ENCODE measurements around the gene WTAP. TPM values are rescaled to one million over a fixed set of nuclear protein-coding genes. Genes with fewer than 3 reads are reported as not detected.

WTAP gene
- total and polyA plus RNA-seq, 2 of the 4 experiments (the other 2 are of a cell fraction) = 30.2 to 92.3 TPM

GRCh38 chr6:159713984-159714383 lies 13.3 kb upstream of the WTAP start:
- no TSS peak for BruUV-seq (replicated peaks)
- DNase-seq = no peak

More at GRCh38 chr6:159713984-159714383, 13.3 kb upstream of the WTAP start:
- Histone ChIP-seq H2BK5ac (ENCODE audit: low read depth, low read length, poor library complexity, severe bottlenecking) (no peak overlapping the region), H3K9me3 (ENCODE audit: control insufficient read depth, insufficient read depth, low read length) (no peaks in the 10 kb centered on the region), H3K4me3 (ENCODE audit: insufficient read depth, low read depth, low read length) (no peak overlapping the region), H3K23ac (ENCODE audit: low read depth, low read length) (no peak overlapping the region), H4K8ac (ENCODE audit: low read depth in 2 of 2, low read length in 2 of 2) (no peak overlapping the region), H4K20me1 (ENCODE audit: insufficient read depth, low read length) (0 out of 2 replicates have a peak, but pooled peaks cover 3% of the 10 kb centered on the region), H3K79me1 (ENCODE audit: low read depth in 1 of 2, low read length in 2 of 2) (peaks cover 17 to 45% of the 10 kb centered on the region in 2 experiments), H3K27ac (ENCODE audit: insufficient read depth, low read length) (no peak overlapping the region), H3K18ac (ENCODE audit: low read depth, low read length) (no peak overlapping the region), H3K27me3 (ENCODE audit: control insufficient read depth, insufficient read depth, low read length) (no peaks in the 10 kb centered on the region), H2AK9ac (replicated peaks; ENCODE audit: low read depth, low read length, poor library complexity) (peak overlapping the region; percentile 23), H2AK5ac (ENCODE audit: low read depth, low read length) (peak overlapping the region; percentile 43; the same call in 1 of the 2 replicates), H3K9me1 (ENCODE audit: insufficient read depth, low read length) (peaks cover 10% of the 10 kb centered on the region), H4K91ac (ENCODE audit: insufficient read depth, low read depth, low read length) (no peak overlapping the region), H3K4ac (ENCODE audit: low read depth, low read length) (no peak overlapping the region), H3K14ac (replicated peaks; ENCODE audit: low read depth, low read length) (no peak overlapping the region), H4K5ac (ENCODE audit: low read depth, low read length) (no peak overlapping the region), H3K4me1 (ENCODE audit: control insufficient read depth, insufficient read depth, low read length) (peaks cover 12% of the 10 kb centered on the region), H2BK20ac (ENCODE audit: low read depth, low read length) (no peak overlapping the region), H3K4me2 (ENCODE audit: low read depth, low read length) (no peak overlapping the region), H3K56ac (ENCODE audit: extremely low read depth, insufficient read depth, low read length) (no peak overlapping the region), H3K9ac (ENCODE audit: low read depth, low read length) (no peak overlapping the region), H2BK120ac (ENCODE audit: low read depth, low read length) (no peak overlapping the region), H2AFZ (replicated peaks; ENCODE audit: low read length, poor library complexity) (no peak overlapping the region), H3K36me3 (ENCODE audit: control insufficient read depth, insufficient read depth, low read length) (no peaks in the 10 kb centered on the region), H2BK15ac (ENCODE audit: low read depth, low read length) (no peak overlapping the region)
- intact Hi-C loops (cut with micrococcal nuclease) (no loop called here), dilution Hi-C loops (cut with HindIII; ENCODE audit: low sequenced_read_pairs, unreplicated experiment) (no loop called here), in situ Hi-C loops (cut with MboI; ENCODE audit: low sequenced_read_pairs) (loop anchor here (25.0 kb wide), 1 partner anchor 1077 kb away; the partner anchor contains the start of gene DYNLT1)
- TF ChIP-seq RAD21 (IDR thresholded peaks at IDR 0.05; ENCODE audit: low read length) (no peak), MAZ (IDR thresholded peaks at IDR 0.05; ENCODE audit: borderline replicate concordance, low read depth, low read length) (no peak), RCOR1 (IDR thresholded peaks at IDR 0.05; ENCODE audit: insufficient replicate concordance, low read length) (no peak), MAFK (IDR thresholded peaks at IDR 0.05; ENCODE audit: low read depth, low read length) (no peak), CEBPB (IDR thresholded peaks at IDR 0.05; ENCODE audit: low read depth, low read length) (no peak), CTCF (conservative IDR thresholded peaks at IDR 0.05; ENCODE audit: low read depth, low read length) (no peak), ELK1 (IDR thresholded peaks at IDR 0.05; ENCODE audit: borderline replicate concordance, low read depth, low read length) (no peak), CHD1 (IDR thresholded peaks at IDR 0.05; ENCODE audit: low read depth, low read length) (no peak), RFX5 (IDR thresholded peaks at IDR 0.05; ENCODE audit: low read depth, low read length) (no peak), MXI1 (IDR thresholded peaks at IDR 0.05; ENCODE audit: borderline replicate concordance, low read depth, low read length) (no peak), SMC3 (IDR thresholded peaks at IDR 0.05; ENCODE audit: low read depth, low read length) (no peak)
- POLR2A ChIA-PET (ENCODE audit: unreplicated experiment) = interaction anchor here (0.6 kb wide), 1 partner anchor 12 kb away, joined by 4 read pairs; no protein-coding TSS in a partner anchor
- no peak for ATAC-seq (ENCODE audit: low read depth)
- 78% methylated on average over 1 of the region's 7 CpGs; no CpG with 5 or more reads in 1 of the 2 experiments for WGBS, 2 experiments (ENCODE audit: extremely low coverage in 2 of 2, insufficient read length in 1 of 2)
- CTCF ChIA-PET = no interaction called here
